ENCODE measurements around the gene SIM2. TPM values are rescaled to one million over a fixed set of nuclear protein-coding genes. Genes with fewer than 3 reads are reported as not detected.

SIM2 gene
- total and polyA plus RNA-seq, 2 donors (not counting 1 experiment from before 2014, with no cell fraction given) = 0.22 TPM; not detected in 1

GRCh38 chr21:36753556-36753955 lies 54.6 kb downstream of the SIM2 start:
- H3K4me1 ChIP-seq (ENCODE audit: control insufficient read depth, extremely low read depth, insufficient read depth, low read length) = peaks cover 3% of the 10 kb centered on the region
- peaks cover 1% of the 10 kb centered on the region for H3K36me3 ChIP-seq (ENCODE audit: control insufficient read depth, insufficient read depth, low read length)
- H3K27me3 ChIP-seq (ENCODE audit: control insufficient read depth, insufficient read depth, low read length) = no peaks in the 10 kb centered on the region
- no peak overlapping the region for H3K27ac ChIP-seq (ENCODE audit: insufficient read depth, low read length)
- no peaks in the 10 kb centered on the region for H3K79me2 ChIP-seq (ENCODE audit: control insufficient read depth, insufficient read depth, low read length)
- no peak overlapping the region for H2AFZ ChIP-seq (ENCODE audit: low read length)
- TF ChIP-seq EZH2 (IDR thresholded peaks at IDR 0.05; ENCODE audit: low read length, missing control alignments) = no peak
- TF ChIP-seq CTCF (conservative IDR thresholded peaks at IDR 0.05 in 1 of 2, IDR thresholded peaks at IDR 0.05 in 1 of 2; ENCODE audit: low read depth in 1 of 2, low read length in 2 of 2) = no peak
- no peak overlapping the region for H3K9ac ChIP-seq (ENCODE audit: insufficient read depth, low read length)
- no peaks in the 10 kb centered on the region for H4K20me1 ChIP-seq (ENCODE audit: control insufficient read depth, extremely low read depth, insufficient read depth, low read length)
- no peak overlapping the region for H3K4me3 ChIP-seq (replicated peaks in 1 of 4; ENCODE audit: control extremely low read depth in 1 of 4, insufficient read depth in 1 of 4, low read depth in 3 of 4, low read length in 4 of 4)
- no peak overlapping the region for H3K4me2 ChIP-seq (ENCODE audit: extremely low read depth, insufficient read depth, low read length)
- DNase-seq (ENCODE audit: low read depth in 2 of 2) = peak in 1 of 2 donors; percentile 94
- H3K9me3 ChIP-seq (ENCODE audit: control insufficient read depth, insufficient read depth, low read depth, low read length) = no peaks in the 10 kb centered on the region

- peaks cover 1% of the 10 kb centered on the region for H3K36me3 ChIP-seq (ENCODE audit: control insufficient read depth, insufficient read depth, low read length)
- H3K27me3 ChIP-seq (ENCODE audit: control insufficient read depth, insufficient read depth, low read length) = no peaks in the 10 kb centered on the region
- DNase-seq (ENCODE audit: low read depth in 2 of 2) = no peak
- no peak overlapping the region for H2AFZ ChIP-seq (ENCODE audit: low read length)
- H4K20me1 ChIP-seq (ENCODE audit: control insufficient read depth, extremely low read depth, insufficient read depth, low read length) = no peaks in the 10 kb centered on the region
- H3K4me1 ChIP-seq (ENCODE audit: control insufficient read depth, extremely low read depth, insufficient read depth, low read length) = peaks cover 3% of the 10 kb centered on the region
- H3K9ac ChIP-seq (ENCODE audit: insufficient read depth, low read length) = no peak overlapping the region
- TF ChIP-seq CTCF (conservative IDR thresholded peaks at IDR 0.05 in 1 of 2, IDR thresholded peaks at IDR 0.05 in 1 of 2; ENCODE audit: low read depth in 1 of 2, low read length in 2 of 2) = no peak
- TF ChIP-seq EZH2 (IDR thresholded peaks at IDR 0.05; ENCODE audit: low read length, missing control alignments) = no peak
- H3K79me2 ChIP-seq (ENCODE audit: control insufficient read depth, insufficient read depth, low read length) = no peaks in the 10 kb centered on the region
- H3K9me3 ChIP-seq (ENCODE audit: control insufficient read depth, insufficient read depth, low read depth, low read length) = no peaks in the 10 kb centered on the region
- no peak overlapping the region for H3K4me2 ChIP-seq (ENCODE audit: extremely low read depth, insufficient read depth, low read length)
- H3K27ac ChIP-seq (ENCODE audit: insufficient read depth, low read length) = no peak overlapping the region
- H3K4me3 ChIP-seq (replicated peaks in 1 of 4; ENCODE audit: control extremely low read depth in 1 of 4, insufficient read depth in 1 of 4, low read depth in 3 of 4, low read length in 4 of 4) = no peak overlapping the region
Observed at GRCh38 chr21:36754241-36754898, 55.5 kb downstream of the SIM2 start.

GRCh38 chr21:36756527-36756926 lies 57.6 kb downstream of the SIM2 start:
- Histone ChIP-seq H3K4me2 (ENCODE audit: extremely low read depth, insufficient read depth, low read length) (no peak overlapping the region), H3K4me1 (ENCODE audit: control insufficient read depth, extremely low read depth, insufficient read depth, low read length) (peaks cover 3% of the 10 kb centered on the region), H4K20me1 (ENCODE audit: control insufficient read depth, extremely low read depth, insufficient read depth, low read length) (no peaks in the 10 kb centered on the region), H3K9ac (ENCODE audit: insufficient read depth, low read length) (no peak overlapping the region), H3K79me2 (ENCODE audit: control insufficient read depth, insufficient read depth, low read length) (no peaks in the 10 kb centered on the region), H3K4me3 (replicated peaks in 1 of 4; ENCODE audit: control extremely low read depth in 1 of 4, insufficient read depth in 1 of 4, low read depth in 3 of 4, low read length in 4 of 4) (no peak overlapping the region), H3K27me3 (ENCODE audit: control insufficient read depth, insufficient read depth, low read length) (no peaks in the 10 kb centered on the region), H3K9me3 (ENCODE audit: control insufficient read depth, insufficient read depth, low read depth, low read length) (no peaks in the 10 kb centered on the region), H3K27ac (ENCODE audit: insufficient read depth, low read length) (no peak overlapping the region), H3K36me3 (ENCODE audit: control insufficient read depth, insufficient read depth, low read length) (peaks cover 1% of the 10 kb centered on the region), H2AFZ (ENCODE audit: low read length) (no peak overlapping the region)
- TF ChIP-seq CTCF (conservative IDR thresholded peaks at IDR 0.05 in 1 of 2, IDR thresholded peaks at IDR 0.05 in 1 of 2; ENCODE audit: low read depth in 1 of 2, low read length in 2 of 2) (no peak), EZH2 (IDR thresholded peaks at IDR 0.05; ENCODE audit: low read length, missing control alignments) (no peak)
- DNase-seq (ENCODE audit: low read depth in 2 of 2) = peak in 1 of 2 donors; percentile 61
